OCI-LY3 (cell line): Measurements from ENCODE around the gene COL3A1.

Experiments
- H2AFZ ChIP-seq: fragments of 200-600, 300-600 bp; shearing (Covaris generic); 2 replicates; pipeline ENCODE4 v1.6.0; 2014; ENCODE audit warnings: antibody characterized with exemption, low read depth, low read length
- H3K27ac ChIP-seq: fragments of 200-600, 300-600 bp; sonication (generic); 2 replicates; pipeline ENCODE4 v1.5.1; 2014; ENCODE audit warnings: mild to moderate bottlenecking, low read length, moderate library complexity, mixed read lengths
- H3K27me3 ChIP-seq: fragments of 200-600, 300-600 bp; sonication (generic); 2 replicates; pipeline ENCODE4 v1.6.1; 2014; ENCODE audit warnings: low read depth, low read length, mixed read lengths
- H3K36me3 ChIP-seq: fragments of 200-600, 300-600 bp; sonication (generic); replicated peaks from 2 replicates; pipeline ENCODE3; 2014; ENCODE audit warnings: low read depth, low read length, mixed read lengths
- H3K4me1 ChIP-seq: fragments of 300-600, 200-600 bp; sonication (generic); 2 replicates; pipeline ENCODE4 v1.6.1; 2014; ENCODE audit warnings: low read length, mixed read lengths
- H3K4me2 ChIP-seq: fragments of 200-600, 300-600 bp; sonication (generic); 2 replicates; pipeline ENCODE4 v1.6.1; 2014; ENCODE audit warnings: low read length, mixed read lengths
- H3K4me3 ChIP-seq: fragments of 300-600, 200-600 bp; sonication (generic); 2 replicates; pipeline ENCODE4 v1.5.1; 2014; ENCODE audit warnings: antibody characterized with exemption, mild to moderate bottlenecking, low read length, moderate library complexity
- H3K79me2 ChIP-seq: fragments of 300-600, 200-600 bp; shearing (Covaris generic); 2 replicates; pipeline ENCODE4 v1.6.1; 2014; ENCODE audit warnings: mild to moderate bottlenecking, low read length, mixed read lengths
- H3K9ac ChIP-seq: fragments of 300-600, 200-600 bp; shearing (Covaris generic); 2 replicates; pipeline ENCODE4 v1.6.0; 2014; ENCODE audit warnings: mild to moderate bottlenecking, low read length, moderate library complexity
- H3K9me3 ChIP-seq: fragments of 200-600, 300-600 bp; shearing (Covaris generic); 2 replicates; pipeline ENCODE4 v1.6.1; 2014; ENCODE audit warnings: low read length, mixed read lengths; ENCODE audit not compliant: insufficient read depth
- H4K20me1 ChIP-seq: fragments of 200-600, 300-600 bp; sonication (generic); 2 replicates; pipeline ENCODE4 v1.6.1; 2016; ENCODE audit warnings: low read length, mixed read lengths; ENCODE audit not compliant: insufficient read depth
- EZH2phosphoT487 ChIP-seq: fragments of 200-600 bp; shearing (Covaris generic); IDR thresholded peaks from 2 replicates; pipeline ENCODE4 v1.6.1; 2018; ENCODE audit warnings: antibody characterized with exemption, mixed run types, low read depth
- TF ChIP-seq, protein P1 (sequence below): fragments of 200-600, 300-600 bp; sonication (generic); IDR thresholded peaks from 2 replicates; pipeline ENCODE4 v1.5.1; 2014; ENCODE audit warnings: antibody characterized with exemption, low read length, low read depth

The COL3A1 gene

DNA sequence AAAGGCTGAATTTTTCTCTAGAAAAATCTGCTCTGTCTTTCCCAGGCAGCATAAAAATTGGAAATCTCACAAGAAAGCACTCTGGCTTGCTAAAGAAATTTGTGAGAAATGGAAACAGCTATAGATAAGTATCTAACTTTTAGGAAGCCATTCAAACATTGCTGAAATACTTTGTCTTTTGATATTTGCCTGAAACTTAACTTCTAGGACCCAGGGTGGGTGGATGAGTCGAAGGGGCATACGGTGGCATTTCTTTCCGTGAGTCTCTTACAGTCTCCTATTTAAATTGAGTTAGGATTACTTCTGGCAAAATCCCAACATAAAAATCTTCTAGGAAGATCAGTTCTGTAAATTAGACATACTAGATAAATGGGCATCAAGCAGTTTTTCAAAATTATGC, 532 bp upstream of the COL3A1 start:
- H4K20me1 ChIP-seq: no peaks in the 10 kb centered on the region
- peaks cover 24% of the 10 kb centered on the region for H3K4me1 ChIP-seq
- no peak overlapping the region for H3K9ac ChIP-seq
- H3K36me3 ChIP-seq: no peaks in the 10 kb centered on the region
- H3K27me3 ChIP-seq: no peaks in the 10 kb centered on the region
- no peak overlapping the region for H3K4me2 ChIP-seq
- H3K4me3 ChIP-seq: no peak overlapping the region
- H3K9me3 ChIP-seq: no peaks in the 10 kb centered on the region
- no peak overlapping the region for H2AFZ ChIP-seq
- no peak for TF ChIP-seq EZH2phosphoT487
- TF ChIP-seq, protein P1, sequence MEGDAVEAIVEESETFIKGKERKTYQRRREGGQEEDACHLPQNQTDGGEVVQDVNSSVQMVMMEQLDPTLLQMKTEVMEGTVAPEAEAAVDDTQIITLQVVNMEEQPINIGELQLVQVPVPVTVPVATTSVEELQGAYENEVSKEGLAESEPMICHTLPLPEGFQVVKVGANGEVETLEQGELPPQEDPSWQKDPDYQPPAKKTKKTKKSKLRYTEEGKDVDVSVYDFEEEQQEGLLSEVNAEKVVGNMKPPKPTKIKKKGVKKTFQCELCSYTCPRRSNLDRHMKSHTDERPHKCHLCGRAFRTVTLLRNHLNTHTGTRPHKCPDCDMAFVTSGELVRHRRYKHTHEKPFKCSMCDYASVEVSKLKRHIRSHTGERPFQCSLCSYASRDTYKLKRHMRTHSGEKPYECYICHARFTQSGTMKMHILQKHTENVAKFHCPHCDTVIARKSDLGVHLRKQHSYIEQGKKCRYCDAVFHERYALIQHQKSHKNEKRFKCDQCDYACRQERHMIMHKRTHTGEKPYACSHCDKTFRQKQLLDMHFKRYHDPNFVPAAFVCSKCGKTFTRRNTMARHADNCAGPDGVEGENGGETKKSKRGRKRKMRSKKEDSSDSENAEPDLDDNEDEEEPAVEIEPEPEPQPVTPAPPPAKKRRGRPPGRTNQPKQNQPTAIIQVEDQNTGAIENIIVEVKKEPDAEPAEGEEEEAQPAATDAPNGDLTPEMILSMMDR: no peak
- no peaks in the 10 kb centered on the region for H3K79me2 ChIP-seq
- no peak overlapping the region for H3K27ac ChIP-seq

DNA sequence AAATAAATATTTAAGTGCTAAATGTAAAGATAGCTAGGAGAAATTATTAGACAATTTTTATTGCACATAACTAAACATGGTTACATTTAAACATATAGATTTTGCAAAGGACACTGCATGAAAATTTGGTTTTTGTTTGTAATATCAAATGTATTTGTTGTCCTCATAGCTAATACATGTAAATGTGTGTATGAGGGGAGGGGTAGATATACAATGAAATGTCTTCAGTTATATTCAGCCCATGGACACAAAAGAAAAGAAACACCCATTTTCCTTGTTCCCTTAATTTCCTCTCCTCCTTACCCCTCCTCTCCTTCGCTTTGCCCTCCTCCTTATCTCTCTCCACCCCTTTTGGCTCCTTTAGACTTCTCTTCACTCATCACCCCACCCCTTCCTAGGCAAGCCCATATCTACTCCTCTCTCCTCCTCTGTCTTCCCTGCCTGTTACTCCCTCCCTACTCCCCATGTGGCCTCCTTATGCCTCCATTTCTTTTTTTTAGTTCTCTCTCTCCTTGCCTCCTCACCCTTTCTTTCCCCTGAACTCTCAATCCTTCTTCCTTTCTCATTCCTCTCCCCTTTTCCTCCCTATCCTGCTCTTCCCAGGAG, 1.4 kb downstream of the COL3A1 start:
- Histone ChIP-seq H3K4me3 (no peak overlapping the region), H3K27me3 (no peaks in the 10 kb centered on the region), H3K9ac (no peak overlapping the region), H3K4me1 (peaks cover 37% of the 10 kb centered on the region), H3K9me3 (no peaks in the 10 kb centered on the region), H3K36me3 (no peaks in the 10 kb centered on the region), H4K20me1 (no peaks in the 10 kb centered on the region), H3K4me2 (no peak overlapping the region), H2AFZ (no peak overlapping the region), H3K79me2 (no peaks in the 10 kb centered on the region), H3K27ac (no peak overlapping the region)
- TF ChIP-seq EZH2phosphoT487: no peak
- TF ChIP-seq, protein P1: no peak

DNA sequence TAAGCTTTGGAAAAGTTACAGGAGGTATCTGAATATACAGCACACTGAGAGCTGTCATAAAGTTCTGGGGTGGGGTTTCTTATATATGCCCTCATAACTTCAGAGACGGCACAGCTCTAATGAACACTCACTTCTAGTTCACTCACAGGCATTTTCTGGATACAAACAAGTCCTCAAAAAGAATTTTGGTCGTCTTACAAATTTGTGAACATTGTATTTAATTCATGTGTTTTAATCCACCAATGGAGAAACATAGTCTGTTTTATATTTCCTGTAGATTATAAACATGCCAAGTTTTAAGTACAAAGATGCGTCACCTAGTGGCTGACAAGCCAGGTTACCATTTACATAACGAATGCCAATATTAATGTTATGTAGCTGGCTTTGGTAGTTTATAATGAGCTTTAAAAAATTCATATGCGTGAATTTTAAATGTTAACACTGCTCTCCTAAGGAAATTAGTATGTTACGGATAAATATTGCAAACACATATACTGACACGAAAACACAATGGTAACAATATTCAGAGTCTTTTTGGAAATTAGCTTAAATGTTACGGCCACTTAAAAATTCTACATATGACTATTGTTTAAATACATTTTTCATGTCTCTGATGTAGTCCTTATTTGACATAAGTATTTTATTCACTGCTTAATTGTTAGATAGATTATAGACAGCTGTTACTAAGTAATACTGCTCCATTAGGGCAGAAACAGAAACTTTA, 2.5 kb downstream of the COL3A1 start:
- Histone ChIP-seq H3K4me2 (peak overlapping the region; percentile 36), H3K4me3 (0 out of 2 replicates have a peak overlapping the region, but pooled peaks have one; percentile 7), H3K9ac (no peak overlapping the region; the same call in 1 of the 2 replicates), H3K9me3 (no peaks in the 10 kb centered on the region), H4K20me1 (no peaks in the 10 kb centered on the region), H3K79me2 (no peaks in the 10 kb centered on the region), H3K4me1 (peaks cover 37% of the 10 kb centered on the region), H3K27ac (no peak overlapping the region), H3K27me3 (no peaks in the 10 kb centered on the region), H2AFZ (peak overlapping the region; percentile 73), H3K36me3 (no peaks in the 10 kb centered on the region)
- TF ChIP-seq, protein P1: peak; percentile 82
- TF ChIP-seq EZH2phosphoT487: no peak

DNA sequence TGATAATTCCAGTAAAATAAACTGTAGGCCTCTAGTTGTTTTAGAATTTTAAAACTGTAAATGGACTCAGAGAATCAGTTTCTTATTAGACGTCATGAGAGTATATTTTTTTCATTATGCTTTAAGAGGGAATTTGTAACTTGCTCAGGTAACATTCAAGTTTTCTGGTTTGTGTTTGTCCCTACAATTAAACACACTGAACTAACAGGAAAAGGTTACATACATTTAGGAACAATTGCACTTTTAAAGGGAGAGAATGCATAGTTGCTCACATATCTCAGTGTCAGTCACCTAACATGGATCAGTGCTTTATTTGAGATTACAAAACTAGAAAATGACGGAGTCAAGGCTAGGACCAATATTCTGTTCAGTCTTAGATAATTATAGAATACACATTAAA, 3.1 kb downstream of the COL3A1 start:
- Histone ChIP-seq H3K4me2 (peak overlapping the region; percentile 36), H3K9ac (no peak overlapping the region; the same call in 1 of the 2 replicates), H3K9me3 (no peaks in the 10 kb centered on the region), H3K4me1 (peaks cover 37% of the 10 kb centered on the region), H3K79me2 (no peaks in the 10 kb centered on the region), H3K27ac (no peak overlapping the region), H4K20me1 (no peaks in the 10 kb centered on the region), H3K36me3 (no peaks in the 10 kb centered on the region), H3K27me3 (no peaks in the 10 kb centered on the region), H3K4me3 (no peak overlapping the region), H2AFZ (peak overlapping the region; percentile 52)
- no peak for TF ChIP-seq EZH2phosphoT487
- TF ChIP-seq, protein P1: no peak
